ENCODE data around the gene MAP7D1. TPM values are rescaled to one million over a fixed set of nuclear protein-coding genes. Genes with fewer than 3 reads are reported as not detected.
A peak's percentile ranks its signal among the peaks of the same experiment; 100 is the strongest.

MAP7D1 gene
- total RNA-seq, 3 donors from 2014 or later, result 67.4 to 78.0 (median 68.6) TPM

GRCh38 chr1:36109041-36109679 lies 46.8 kb upstream of the MAP7D1 start:
- TF ChIP-seq POLR2AphosphoS5 (IDR thresholded peaks at IDR 0.05) (peak in 1 of 3 donors; percentile 33), CTCF (IDR thresholded peaks at IDR 0.05) (no peak)
- peak overlapping the region; percentile 84 to 89 for H3K27ac ChIP-seq
- H3K4me1 ChIP-seq, result peaks cover 3 to 10% of the 10 kb centered on the region in 2 donors

GRCh38 chr1:36111151-36111550 lies 44.8 kb upstream of the MAP7D1 start:
- TF ChIP-seq CTCF (IDR thresholded peaks at IDR 0.05) (no peak), POLR2A (IDR thresholded peaks at IDR 0.05) (no peak), POLR2AphosphoS5 (IDR thresholded peaks at IDR 0.05) (no peak)
- Histone ChIP-seq H3K4me3 (no peak overlapping the region), H3K9me3 (no peaks in the 10 kb centered on the region), H3K27ac (peak overlapping the region; percentile 29 to 38), H3K4me1 (peaks cover 8 to 20% of the 10 kb centered on the region in 2 donors), H3K27me3 (no peaks in the 10 kb centered on the region), H3K36me3 (no peaks in the 10 kb centered on the region)
- intact Hi-C loops (cut with DNase I; ENCODE audit: low total_unique reads), result no loop called here
- no peak for DNase-seq (ENCODE audit: low spot score in 2 of 2)

More at GRCh38 chr1:36109041-36109679, 46.8 kb upstream of the MAP7D1 start:
- Histone ChIP-seq H3K9me3 (no peaks in the 10 kb centered on the region), H3K4me3 (peak overlapping the region in 1 of 3 donors; percentile 23), H3K27me3 (no peaks in the 10 kb centered on the region), H3K36me3 (no peaks in the 10 kb centered on the region)
- peak in 1 of 2 donors; percentile 86 for DNase-seq (ENCODE audit: low spot score in 2 of 2)
- intact Hi-C loops (cut with DNase I; ENCODE audit: low total_unique reads), result loop anchor here (2.0 kb wide), 1 partner anchor 20 kb away; no protein-coding TSS in a partner anchor

- intact Hi-C loops (cut with DNase I; ENCODE audit: low total_unique reads), result loop anchor here (1.0 kb wide), 1 partner anchor 14 kb away; no protein-coding TSS in a partner anchor
- H3K4me1 ChIP-seq, result peaks cover 8 to 24% of the 10 kb centered on the region in 2 donors
- H3K4me3 ChIP-seq, result no peak overlapping the region
- H3K36me3 ChIP-seq, result no peaks in the 10 kb centered on the region
- no peaks in the 10 kb centered on the region for H3K9me3 ChIP-seq
- H3K27ac ChIP-seq, result no peak overlapping the region
- TF ChIP-seq CTCF (IDR thresholded peaks at IDR 0.05) (no peak), POLR2AphosphoS5 (IDR thresholded peaks at IDR 0.05) (no peak), POLR2A (IDR thresholded peaks at IDR 0.05) (no peak)
- H3K27me3 ChIP-seq, result no peaks in the 10 kb centered on the region
- no peak for DNase-seq (ENCODE audit: low spot score in 2 of 2)
Observed at GRCh38 chr1:36112823-36113222, 43.1 kb upstream of the MAP7D1 start.

GRCh38 chr1:36114371-36114770 lies 41.6 kb upstream of the MAP7D1 start:
- Histone ChIP-seq H3K9me3 (no peaks in the 10 kb centered on the region), H3K4me1 (peaks cover 4 to 21% of the 10 kb centered on the region in 2 donors), H3K4me3 (no peak overlapping the region), H3K27ac (peak overlapping the region; percentile 67 to 86), H3K27me3 (no peaks in the 10 kb centered on the region), H3K36me3 (no peaks in the 10 kb centered on the region)
- intact Hi-C loops (cut with DNase I; ENCODE audit: low total_unique reads), result no loop called here
- no peak for TF ChIP-seq POLR2A (IDR thresholded peaks at IDR 0.05)
- DNase-seq (ENCODE audit: low spot score in 2 of 2), result no peak

- no peak for TF ChIP-seq POLR2A (IDR thresholded peaks at IDR 0.05)
- TF ChIP-seq POLR2AphosphoS5 (IDR thresholded peaks at IDR 0.05), result no peak
- no peak for TF ChIP-seq CTCF (IDR thresholded peaks at IDR 0.05)
- Histone ChIP-seq H3K27me3 (no peaks in the 10 kb centered on the region), H3K4me3 (peak overlapping the region in 1 of 3 donors; percentile 44), H3K9me3 (no peaks in the 10 kb centered on the region), H3K4me1 (peaks cover 4 to 21% of the 10 kb centered on the region in 2 donors), H3K27ac (peak overlapping the region; percentile 67 to 86), H3K36me3 (no peaks in the 10 kb centered on the region)
- intact Hi-C loops (cut with DNase I; ENCODE audit: low total_unique reads), result no loop called here
- peak in 1 of 2 donors; percentile 76 for DNase-seq (ENCODE audit: low spot score in 2 of 2)
Observed at GRCh38 chr1:36115200-36115669, 40.7 kb upstream of the MAP7D1 start.
